Mesothelial cell of epicardium (in vitro differentiated cells): Measurements from ENCODE around the gene PRF1. TPM values are rescaled to one million over a fixed set of nuclear protein-coding genes. Genes with fewer than 3 reads are reported as not detected.

ENCODE experiments used
- DNase-seq, 2 experiments: peaks; one replicate each; pipeline ENCODE4 v3.0.0; 2021; ENCODE audit warnings: low spot score in 2 of 2; ENCODE audit not compliant: unreplicated experiment in 2 of 2
- H3K27ac Mint-ChIP-seq: 2 replicates; pipeline ENCODE4 v1.8.0; 2021; ENCODE audit warnings: mixed read lengths
- H3K27me3 Mint-ChIP-seq: 2 replicates; pipeline ENCODE4 v1.8.0; 2021; ENCODE audit warnings: low read depth, mixed read lengths
- H3K36me3 Mint-ChIP-seq: 2 replicates; pipeline ENCODE4 v1.8.0; 2021; ENCODE audit warnings: mixed read lengths
- H3K4me1 Mint-ChIP-seq: 2 replicates; pipeline ENCODE4 v1.8.0; 2021; ENCODE audit warnings: mixed read lengths
- H3K4me3 Mint-ChIP-seq: 2 replicates; pipeline ENCODE4 v1.8.0; 2021; ENCODE audit warnings: mild to moderate bottlenecking, moderate library complexity, mixed read lengths
- H3K9me3 Mint-ChIP-seq: 2 replicates; pipeline ENCODE4 v1.8.0; 2021; ENCODE audit warnings: mixed read lengths
- total RNA-seq: library from RNA; stranded (reverse); gene quantifications from 3 replicates; pipeline ENCODE4 v1.2.1, GENCODE V29; 2021
- TF ChIP-seq, protein P1 (sequence below): fragments of 200-600 bp; sonication (generic); IDR thresholded peaks from one replicate; pipeline ENCODE4 v1.5.0; 2021; ENCODE audit warnings: antibody characterized with exemption; ENCODE audit not compliant: unreplicated experiment

The PRF1 gene
- total RNA-seq, 1 donor from 2014 or later = 0.13 TPM

DNA sequence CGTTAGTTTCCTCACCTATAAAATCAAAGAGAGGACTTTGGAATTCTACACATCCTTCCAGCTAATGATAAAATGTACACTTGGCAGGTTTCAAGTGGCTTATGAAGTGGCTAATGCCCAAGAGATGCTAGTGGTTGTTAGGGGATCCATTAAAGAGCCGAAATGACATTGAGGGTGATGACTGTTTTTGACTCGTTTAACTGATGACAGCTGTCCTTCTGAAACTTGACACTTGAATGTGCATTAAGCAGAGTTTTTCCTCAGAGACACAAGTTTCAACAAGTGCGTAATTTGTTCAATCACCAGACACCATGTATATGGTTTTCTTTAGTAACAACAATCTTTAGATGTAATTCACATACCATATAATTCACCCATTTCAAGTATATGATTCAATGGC, 1.6 kb upstream of the PRF1 start:
- Mint-ChIP-seq H3K27ac (no peak overlapping the region), H3K9me3 (peaks cover 6% of the 10 kb centered on the region), H3K27me3 (no peaks in the 10 kb centered on the region), H3K4me1 (peaks cover 7% of the 10 kb centered on the region), H3K36me3 (no peaks in the 10 kb centered on the region), H3K4me3 (no peak overlapping the region)
- TF ChIP-seq, protein P1, sequence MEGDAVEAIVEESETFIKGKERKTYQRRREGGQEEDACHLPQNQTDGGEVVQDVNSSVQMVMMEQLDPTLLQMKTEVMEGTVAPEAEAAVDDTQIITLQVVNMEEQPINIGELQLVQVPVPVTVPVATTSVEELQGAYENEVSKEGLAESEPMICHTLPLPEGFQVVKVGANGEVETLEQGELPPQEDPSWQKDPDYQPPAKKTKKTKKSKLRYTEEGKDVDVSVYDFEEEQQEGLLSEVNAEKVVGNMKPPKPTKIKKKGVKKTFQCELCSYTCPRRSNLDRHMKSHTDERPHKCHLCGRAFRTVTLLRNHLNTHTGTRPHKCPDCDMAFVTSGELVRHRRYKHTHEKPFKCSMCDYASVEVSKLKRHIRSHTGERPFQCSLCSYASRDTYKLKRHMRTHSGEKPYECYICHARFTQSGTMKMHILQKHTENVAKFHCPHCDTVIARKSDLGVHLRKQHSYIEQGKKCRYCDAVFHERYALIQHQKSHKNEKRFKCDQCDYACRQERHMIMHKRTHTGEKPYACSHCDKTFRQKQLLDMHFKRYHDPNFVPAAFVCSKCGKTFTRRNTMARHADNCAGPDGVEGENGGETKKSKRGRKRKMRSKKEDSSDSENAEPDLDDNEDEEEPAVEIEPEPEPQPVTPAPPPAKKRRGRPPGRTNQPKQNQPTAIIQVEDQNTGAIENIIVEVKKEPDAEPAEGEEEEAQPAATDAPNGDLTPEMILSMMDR = no peak
- no peak for DNase-seq

DNA sequence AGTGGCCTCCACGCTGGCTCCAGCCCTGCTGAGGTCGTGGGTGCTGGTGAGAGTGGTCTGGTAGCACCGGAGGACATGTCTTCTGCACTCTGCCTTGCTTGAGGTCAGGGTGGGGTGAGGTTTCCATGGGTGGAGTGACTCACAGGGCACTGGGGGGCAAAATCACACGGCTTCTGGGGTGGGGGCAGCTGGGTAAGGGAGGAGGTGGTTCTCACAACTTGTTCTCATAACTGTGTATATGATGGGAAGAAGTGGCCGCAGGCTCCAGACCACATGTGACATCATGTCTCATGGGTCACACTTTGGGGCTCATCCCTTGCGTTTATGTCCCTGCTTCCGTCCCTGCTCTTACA, 884 bp upstream of the PRF1 start:
- TF ChIP-seq, protein P1 = no peak
- DNase-seq = no peak
- no peaks in the 10 kb centered on the region for H3K27me3 Mint-ChIP-seq
- H3K36me3 Mint-ChIP-seq = no peaks in the 10 kb centered on the region
- H3K9me3 Mint-ChIP-seq = peaks cover 6% of the 10 kb centered on the region
- no peak overlapping the region for H3K4me3 Mint-ChIP-seq
- peaks cover 7% of the 10 kb centered on the region for H3K4me1 Mint-ChIP-seq
- no peak overlapping the region for H3K27ac Mint-ChIP-seq

DNA sequence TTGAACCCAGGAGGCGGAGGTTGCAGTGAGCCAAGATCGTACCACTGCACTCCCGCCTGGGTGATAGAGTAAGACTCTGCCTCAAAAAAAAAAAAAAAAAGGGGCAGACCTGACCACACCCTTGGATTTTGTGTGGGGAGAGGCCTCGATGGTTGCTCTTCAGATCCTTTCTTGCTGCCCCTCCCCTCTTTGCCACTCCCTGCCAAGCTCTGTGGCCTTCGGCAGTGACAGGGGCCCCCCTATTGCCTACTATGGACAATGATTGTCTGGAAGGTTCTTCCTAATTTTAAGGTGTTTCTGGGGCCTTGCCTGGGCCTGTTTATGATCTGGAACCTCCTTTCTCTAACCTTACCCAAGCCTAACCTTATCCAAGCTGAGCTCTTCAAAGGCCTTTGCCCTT, 795 bp downstream of the PRF1 start:
- Mint-ChIP-seq H3K4me1 (peaks cover 12% of the 10 kb centered on the region), H3K27me3 (no peaks in the 10 kb centered on the region), H3K27ac (no peak overlapping the region), H3K9me3 (no peaks in the 10 kb centered on the region), H3K36me3 (no peaks in the 10 kb centered on the region), H3K4me3 (no peak overlapping the region)
- TF ChIP-seq, protein P1 = no peak
- DNase-seq = no peak

DNA sequence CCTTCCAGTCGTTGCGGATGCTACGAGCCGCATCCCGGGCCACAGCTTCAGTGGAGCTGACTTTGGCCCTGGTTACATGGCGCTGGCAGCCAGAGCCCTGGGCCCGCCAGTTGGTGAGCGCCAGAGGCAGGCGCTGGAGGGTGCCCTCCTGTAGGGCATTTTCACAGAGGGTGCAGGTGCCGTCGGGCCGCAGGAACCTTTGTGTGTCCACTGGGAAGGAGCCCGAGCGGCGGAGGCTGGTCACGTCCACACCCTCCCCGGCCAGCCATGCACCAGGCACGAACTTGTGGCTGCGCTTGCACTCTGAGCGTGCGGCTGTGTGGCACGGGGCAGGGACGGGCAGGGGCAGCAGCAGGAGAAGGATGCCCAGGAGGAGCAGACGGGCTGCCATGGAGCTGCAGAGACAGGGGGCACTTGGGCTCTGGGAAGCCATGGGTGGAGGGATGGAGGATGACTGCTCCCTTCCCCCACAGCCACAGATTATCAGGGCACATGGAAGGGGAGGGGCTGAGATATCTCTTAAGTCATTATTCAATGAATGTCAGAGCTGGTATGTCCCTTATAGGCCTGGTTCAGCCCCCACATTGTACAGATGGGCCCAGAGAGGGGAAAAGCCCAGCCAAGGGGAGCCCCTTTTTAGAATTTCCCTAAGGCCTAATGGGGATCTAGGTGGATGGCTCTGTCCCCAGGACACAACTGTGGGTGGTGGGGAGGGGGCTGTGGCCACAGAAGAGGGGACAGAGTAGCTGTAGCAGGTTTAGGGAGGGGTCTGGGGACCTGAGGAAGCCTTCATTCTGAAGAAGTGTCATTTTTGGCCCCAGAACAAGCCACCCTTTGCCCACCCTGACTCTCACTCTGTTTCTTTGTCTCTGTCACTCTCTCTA, 1.8 kb downstream of the PRF1 start:
- DNase-seq = no peak
- no peaks in the 10 kb centered on the region for H3K36me3 Mint-ChIP-seq
- peaks cover 12% of the 10 kb centered on the region for H3K4me1 Mint-ChIP-seq
- H3K9me3 Mint-ChIP-seq = no peaks in the 10 kb centered on the region
- H3K27me3 Mint-ChIP-seq = no peaks in the 10 kb centered on the region
- TF ChIP-seq, protein P1 = no peak
- H3K27ac Mint-ChIP-seq = no peak overlapping the region
- no peak overlapping the region for H3K4me3 Mint-ChIP-seq

DNA sequence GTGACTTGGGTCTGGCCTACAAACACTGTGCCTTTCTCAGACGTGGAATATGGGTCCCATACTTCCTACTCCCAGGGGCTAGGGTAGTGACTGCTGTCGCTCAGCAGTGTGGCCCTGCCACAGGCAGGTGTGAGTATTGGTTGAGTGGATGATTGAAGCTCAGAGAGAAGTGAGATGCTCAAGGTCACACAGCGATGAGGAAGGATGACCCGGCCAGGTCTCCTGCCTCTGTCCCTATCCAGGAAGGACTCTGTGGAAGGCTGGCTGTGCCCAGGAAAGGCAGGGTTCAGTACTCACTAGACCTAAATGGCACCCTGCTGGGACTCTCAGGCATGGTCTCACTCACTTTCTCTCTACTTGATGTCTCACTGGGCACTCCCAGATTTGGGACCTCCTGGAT, 2.8 kb downstream of the PRF1 start:
- H3K27me3 Mint-ChIP-seq = no peaks in the 10 kb centered on the region
- H3K4me1 Mint-ChIP-seq = peaks cover 12% of the 10 kb centered on the region
- no peaks in the 10 kb centered on the region for H3K36me3 Mint-ChIP-seq
- H3K27ac Mint-ChIP-seq = no peak overlapping the region
- TF ChIP-seq, protein P1 = no peak
- H3K4me3 Mint-ChIP-seq = no peak overlapping the region
- no peaks in the 10 kb centered on the region for H3K9me3 Mint-ChIP-seq
- DNase-seq = no peak
